HepG2 (cell line): ENCODE results near the gene AFG1L. TPM values are rescaled to one million over a fixed set of nuclear protein-coding genes. Genes with fewer than 3 reads are reported as not detected.
"Not testable (repeated sequence)": the region's sequence is repeated elsewhere in the genome, so short reads cannot be mapped to it uniquely, and the experiment has no call there.

Experiments
- ATAC-seq: fragments of 200-7000 bp; cut with Tn5 transposase; 3 replicates; pipeline ENCODE4 v1.9.1; 2020; ENCODE audit warnings: mild to moderate bottlenecking, moderate library complexity
- BruUV-seq: library from RNA; stranded (reverse); fragments of 400-500 nt; replicated peaks from 2 replicates; lab custom pipeline; 2021; lab: Mats Ljungman, UMichigan
- CTCF ChIA-PET: fragments of 300-600 bp; formaldehyde crosslinking; extraction: SDS; loops from one replicate; lab custom pipeline; 2021; ENCODE audit warnings: low total read pairs, inconsistent platforms, low intra/inter-chr PET ratio; lab: Yijun Ruan, JAX
- POLR2A ChIA-PET: fragments of 350-600 bp; sonication (Branson Sonifier 250); formaldehyde crosslinking; loops from one replicate; lab custom pipeline; 2020; ENCODE audit warnings: antibody characterized with exemption, inconsistent platforms; lab: Yijun Ruan, JAX
- DNase-seq: peaks from one replicate; pipeline ENCODE4 v3.0.0-alpha.2; 2015; ENCODE audit warnings: low spot score
- FAIRE-seq: peaks from 3 replicates; lab custom pipeline; 2011; peaks lifted over from hg19 to GRCh38; lab: Jason Lieb, UNC
- H2AFZ ChIP-seq: one replicate; pipeline ENCODE4 v1.6.1; 2011; ENCODE audit warnings: low read length, inconsistent platforms
- H3K27ac ChIP-seq: fragments of 300-600 bp; 3 replicates; pipeline ENCODE4 v1.8.0; 2011; ENCODE audit warnings: mixed run types, mild to moderate bottlenecking, mixed read lengths, low read length, inconsistent platforms; ENCODE audit not compliant: insufficient read depth; ENCODE audit errors: extremely low read length
- H3K27me3 ChIP-seq, 2 experiments: fragments of 200-600 bp in 1 of 2; 2 replicates in 1 of 2; 3 replicates in 1 of 2; pipeline versions ENCODE4 v1.6.0 to v1.8.0; 2011; ENCODE audit warnings: low read length in 2 of 2, mild to moderate bottlenecking in 2 of 2, moderate library complexity in 2 of 2, inconsistent platforms in 1 of 2; ENCODE audit not compliant: insufficient read depth in 2 of 2, control insufficient read depth in 1 of 2
- H3K36me3 ChIP-seq, 2 experiments: fragments of 200-600 bp in 1 of 2; replicated peaks in 1 of 2; 2 replicates in 1 of 2; 3 replicates in 1 of 2; pipeline versions ENCODE4 v1.5.1 to v1.8.0; 2011; ENCODE audit warnings: low read length in 2 of 2, inconsistent platforms in 1 of 2; ENCODE audit not compliant: insufficient read depth in 2 of 2, control insufficient read depth in 1 of 2
- H3K4me1 ChIP-seq: 2 replicates; pipeline ENCODE4 v1.5.1; 2012; ENCODE audit warnings: low read length, inconsistent platforms; ENCODE audit not compliant: insufficient read depth
- H3K4me2 ChIP-seq: 2 replicates; pipeline ENCODE4 v1.6.0; 2011; ENCODE audit warnings: low read depth, low read length, inconsistent platforms
- H3K4me3 ChIP-seq, 3 experiments: fragments of 200-600 bp in 1 of 3; sonication (generic), shearing (Covaris generic) in 1 of 3; replicated peaks in 1 of 3; 2 replicates each; pipeline ENCODE4 v1.5.1; 2011 to 2016; ENCODE audit warnings: low read length in 3 of 3, inconsistent platforms in 2 of 3, low read depth in 2 of 3, mild to moderate bottlenecking in 2 of 3, control low read depth in 1 of 3, mixed read lengths in 1 of 3; ENCODE audit not compliant: insufficient read depth in 1 of 3
- H3K79me2 ChIP-seq: one replicate; pipeline ENCODE4 v1.6.1; 2011; ENCODE audit warnings: low read length, inconsistent platforms; ENCODE audit not compliant: insufficient read depth
- H3K9ac ChIP-seq: 2 replicates; pipeline ENCODE4 v1.6.0; 2011; ENCODE audit warnings: mild to moderate bottlenecking, low read depth, low read length, inconsistent platforms; ENCODE audit not compliant: insufficient read depth
- H3K9me3 ChIP-seq: 2 replicates; pipeline ENCODE4 v1.5.1; 2012; ENCODE audit warnings: mild to moderate bottlenecking, low read length
- H4K20me1 ChIP-seq: 2 replicates; pipeline ENCODE4 v1.6.0; 2011; ENCODE audit warnings: inconsistent platforms, mild to moderate bottlenecking, low read length, moderate library complexity; ENCODE audit not compliant: insufficient read depth
- CHCHD3 ChIP-seq: sonication (generic); formaldehyde crosslinking; IDR thresholded peaks from 2 replicates; pipeline ENCODE4 v1.8.0; 2022; ENCODE audit warnings: mild to moderate bottlenecking, missing genetic modification reagents, moderate library complexity
- HDAC6 ChIP-seq: fragments of 200-600 bp; sonication (generic); IDR thresholded peaks from 2 replicates; pipeline ENCODE4 v1.7.0; 2017; ENCODE audit warnings: mild to moderate bottlenecking, antibody characterized with exemption, low read length, low read depth
- RELA ChIP-seq: sonication (generic); formaldehyde crosslinking; IDR thresholded peaks from 2 replicates; pipeline ENCODE4 v1.4.0; 2020; ENCODE audit warnings: missing genetic modification reagents
- ZBTB3 ChIP-seq: sonication (generic); formaldehyde crosslinking; IDR thresholded peaks from 2 replicates; pipeline ENCODE4 v1.4.0; 2020; ENCODE audit warnings: low read depth, mild to moderate bottlenecking, moderate library complexity, missing genetic modification reagents, borderline replicate concordance
- ZNF256 ChIP-seq: sonication (generic); formaldehyde crosslinking; conservative IDR thresholded peaks from 2 replicates; pipeline ENCODE4 v1.4.0; 2020; ENCODE audit warnings: missing genetic modification reagents
- ZNF280D ChIP-seq: sonication (generic); formaldehyde crosslinking; IDR thresholded peaks from 2 replicates; pipeline ENCODE4 v1.5.1; 2020; ENCODE audit warnings: mild to moderate bottlenecking, missing genetic modification reagents
- ZNF430 ChIP-seq: sonication (generic); formaldehyde crosslinking; IDR thresholded peaks from 2 replicates; pipeline ENCODE4 v1.9.0; 2021; ENCODE audit warnings: mild to moderate bottlenecking, missing genetic modification reagents
- WGBS: methylation state at CpG from one replicate; pipeline ENCODE4 v1.1.6; 2017; ENCODE audit warnings: low lambda C conversion rate; 5-methylcytosine and 5-hydroxymethylcytosine counted together
- in situ Hi-C: cut with HindIII; loops from 2 replicates; pipeline ENCODE4 v1.10.0; 2017; ENCODE audit warnings: low pct_unique_long_range_greater_than_20kb; ENCODE audit not compliant: extremely low pct_ligation_motif_present
- intact Hi-C: fragments of 100-400 bp; cut with micrococcal nuclease; formaldehyde crosslinking; loops from one replicate; pipeline ENCODE4 v1.10.0; 2022; ENCODE audit not compliant: unreplicated experiment
- polyA plus RNA-seq, 8 experiments: library from polyadenylated mRNA; depleted of rRNA in 3 of 8; stranded (reverse) in 7 of 8; unstranded in 1 of 8; fragments of >200 nt; fragmentation: Illumina TruSeq in 4 of 8; extraction: Trizol in 4 of 8; gene quantifications; 2 replicates each; pipeline versions ENCODE4 v1.2.1 to v1.2.3, GENCODE V29; 2011 to 2016; ENCODE audit warnings: low read depth in 4 of 8, missing spikeins in 1 of 8, mixed read lengths in 1 of 8; ENCODE audit not compliant: insufficient read depth in 1 of 8
- total RNA-seq, 5 experiments: library from RNA; depleted of rRNA; stranded (reverse); fragments of >200 nt; fragmentation: Illumina TruSeq; extraction: Trizol; gene quantifications; 2 replicates each; pipeline ENCODE4 v1.2.3, GENCODE V29; 2016; ENCODE audit warnings: low read depth in 1 of 5

Gene AFG1L
- total and polyA plus RNA-seq, 2 of the 13 experiments (the other 11 are each of a cell fraction or from before 2014, with no cell fraction given): 3.1 to 14.0 TPM

DNA sequence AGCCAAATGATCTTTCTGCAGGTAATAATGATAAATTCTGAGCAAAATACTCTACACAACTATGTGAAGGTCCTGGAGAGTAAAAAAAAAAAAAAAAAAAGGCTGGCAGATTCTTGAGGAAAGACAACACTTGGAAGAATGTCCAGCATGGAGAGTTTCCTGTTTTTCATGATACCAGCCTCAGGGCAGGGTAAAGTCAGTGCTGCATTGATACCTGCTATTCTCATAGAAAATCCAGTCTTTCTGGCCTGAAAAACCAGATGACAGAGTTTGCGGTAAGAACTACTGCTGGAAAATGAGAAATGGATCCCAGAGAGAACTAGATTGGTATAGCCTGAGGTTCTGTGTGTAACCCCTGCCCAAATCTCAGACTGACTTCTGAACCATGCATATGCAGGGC lies 89.1 kb downstream of the AFG1L start (continued):
- TF ChIP-seq ZNF280D: no peak

DNA sequence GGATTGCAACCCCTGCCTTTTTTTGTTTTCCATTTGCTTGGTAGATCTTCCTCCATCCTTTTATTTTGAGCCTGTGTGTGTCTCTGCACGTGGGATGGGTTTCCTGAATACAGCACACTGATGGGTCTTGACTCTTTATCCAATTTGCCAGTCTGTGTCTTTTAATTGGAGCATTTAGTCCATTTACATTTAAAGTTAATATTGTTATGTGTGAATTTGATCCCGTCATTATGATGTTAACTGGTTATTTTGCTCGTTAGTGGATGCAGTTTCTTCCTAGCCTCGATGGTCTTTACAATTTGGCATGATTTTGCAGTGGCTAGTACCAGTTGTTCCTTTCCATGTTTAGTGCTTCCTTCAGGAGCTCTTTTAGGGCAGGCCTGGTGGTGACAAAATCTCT lies 94.3 kb downstream of the AFG1L start:
- H2AFZ ChIP-seq, H4K20me1 ChIP-seq, POLR2A ChIA-PET, H3K79me2 ChIP-seq, H3K36me3 ChIP-seq, ATAC-seq, H3K4me1 ChIP-seq, DNase-seq, H3K9me3 ChIP-seq, H3K4me3 ChIP-seq, H3K4me2 ChIP-seq, CTCF ChIA-PET, BruUV-seq, in situ Hi-C loops, H3K27ac ChIP-seq, H3K9ac ChIP-seq, H3K27me3 ChIP-seq, intact Hi-C loops, FAIRE-seq: not testable (repeated sequence)
- WGBS: 92% methylated on average over 4 of the region's 4 CpGs

DNA sequence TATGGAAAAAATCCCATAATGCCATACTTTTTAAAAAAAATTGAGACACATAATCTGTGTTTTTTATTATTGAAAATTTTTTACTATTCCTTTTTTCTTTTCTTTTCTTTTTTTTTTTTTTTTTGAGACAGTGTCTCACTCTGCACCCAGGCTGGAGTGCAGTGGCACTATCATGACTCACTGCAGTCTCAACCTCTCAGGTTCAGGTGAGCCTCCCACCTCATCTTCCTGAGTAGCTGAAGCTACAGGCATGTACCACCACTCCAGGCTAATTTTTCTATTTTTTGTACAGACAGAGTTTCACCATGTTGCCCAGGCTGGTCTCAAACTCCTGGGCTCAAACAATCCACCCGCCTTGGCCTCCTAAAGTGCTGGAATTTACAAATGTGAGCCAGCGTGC lies 100.4 kb downstream of the AFG1L start:
- WGBS: 94% methylated on average over 2 of the region's 2 CpGs
- H3K27me3 ChIP-seq: no peaks in the 10 kb centered on the region
- no peak overlapping the region for H3K4me2 ChIP-seq
- DNase-seq: no peak
- H3K9me3 ChIP-seq: no peaks in the 10 kb centered on the region
- no peaks in the 10 kb centered on the region for H4K20me1 ChIP-seq
- in situ Hi-C loops: no loop called here
- no peaks in the 10 kb centered on the region for H3K79me2 ChIP-seq
- ATAC-seq: no peak
- no peaks in the 10 kb centered on the region; a peak in 1 of 5 replicates for H3K36me3 ChIP-seq
- intact Hi-C loops: no loop called here
- BruUV-seq: no TSS peak
- ChIA-PET CTCF (no interaction called here), POLR2A (no interaction called here)
- H3K9ac ChIP-seq: no peak overlapping the region
- no peak overlapping the region for H3K4me3 ChIP-seq
- TF ChIP-seq ZNF430 (no peak), ZBTB3 (CRISPR knock-in tag) (no peak), RELA (CRISPR knock-in tag) (no peak), HDAC6 (no peak), CHCHD3 (no peak), ZNF256 (CRISPR knock-in tag) (no peak)
- no peaks in the 10 kb centered on the region for H3K4me1 ChIP-seq
- no peak for FAIRE-seq
- no peak overlapping the region for H3K27ac ChIP-seq
- H2AFZ ChIP-seq: no peak overlapping the region
